GM19324 (cell line): ENCODE results near the gene SCMH1.
A peak's percentile ranks its signal among the peaks of the same experiment; 100 is the strongest.

ENCODE experiments used
- ATAC-seq: cut with Tn5 transposase; IDR thresholded peaks from one replicate; pipeline ENCODE4 v1.9.1; 2021; ENCODE audit warnings: mild to moderate bottlenecking, moderate library complexity; ENCODE audit not compliant: unreplicated experiment, low FRiP score

SCMH1 gene

GRCh38 chr1:40982721-40983120, 259.4 kb downstream of the SCMH1 start:
- ATAC-seq: no peak

GRCh38 chr1:40981691-40982448, 260.2 kb downstream of the SCMH1 start:
- no peak for ATAC-seq

DNA sequence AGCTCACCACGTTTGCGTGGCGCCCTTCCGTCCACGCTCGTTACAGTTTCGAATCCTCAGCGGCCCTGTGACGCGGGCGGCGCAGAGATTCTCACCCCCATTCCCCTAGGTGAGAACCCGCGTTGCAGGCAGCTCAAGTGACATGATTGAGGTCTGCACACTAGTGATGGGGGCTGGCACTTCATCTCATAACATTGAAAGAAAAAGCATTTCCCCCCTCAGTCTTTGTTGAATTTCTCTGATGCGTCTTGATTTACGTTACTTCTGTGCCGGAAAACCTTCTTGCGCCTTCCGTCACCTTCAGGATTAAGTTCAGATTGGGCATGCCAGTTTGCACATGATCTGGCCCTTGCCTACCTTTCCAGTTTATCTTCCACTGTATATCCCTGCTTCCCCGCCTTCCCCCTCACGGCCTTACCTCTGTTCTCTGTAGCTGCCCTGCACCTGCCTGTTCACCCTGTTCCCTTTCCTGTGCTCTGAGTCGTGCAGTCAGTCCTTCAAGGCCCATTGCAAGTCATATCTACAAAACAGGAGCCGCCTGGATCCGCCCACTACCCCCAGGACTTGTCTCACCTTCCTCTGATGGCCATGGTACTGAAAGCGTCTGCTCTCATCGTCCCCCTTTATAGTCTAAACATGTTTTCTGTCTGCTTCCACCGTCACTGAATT, 261.5 kb downstream of the SCMH1 start:
- ATAC-seq: peak; percentile 7

GRCh38 chr1:40980068-40980452, 262.0 kb downstream of the SCMH1 start:
- ATAC-seq: peak; percentile 30

- peak; percentile 92 for ATAC-seq
These were observed 262.7 kb downstream of the SCMH1 start, which contains the start of gene CTPS1 for GRCh38 chr1:40979241-40980067. Gene CTPS1, plus strand, starts transcription at chr1:40979696. Its CDS starts 3,595 bp downstream, at chr1:40983291.

- no peak for ATAC-seq
These were observed 263.2 kb downstream of the SCMH1 start for GRCh38 chr1:40978886-40979240.

GRCh38 chr1:40977716-40978115, 264.4 kb downstream of the SCMH1 start:
- ATAC-seq: no peak
